ENCODE results near the gene DLGAP1. TPM values are rescaled to one million over a fixed set of nuclear protein-coding genes. Genes with fewer than 3 reads are reported as not detected.

The DLGAP1 gene
- total and polyA plus RNA-seq, 4 donors: 0.06 to 1.2 (median 0.17) TPM; not detected in 1

DNA sequence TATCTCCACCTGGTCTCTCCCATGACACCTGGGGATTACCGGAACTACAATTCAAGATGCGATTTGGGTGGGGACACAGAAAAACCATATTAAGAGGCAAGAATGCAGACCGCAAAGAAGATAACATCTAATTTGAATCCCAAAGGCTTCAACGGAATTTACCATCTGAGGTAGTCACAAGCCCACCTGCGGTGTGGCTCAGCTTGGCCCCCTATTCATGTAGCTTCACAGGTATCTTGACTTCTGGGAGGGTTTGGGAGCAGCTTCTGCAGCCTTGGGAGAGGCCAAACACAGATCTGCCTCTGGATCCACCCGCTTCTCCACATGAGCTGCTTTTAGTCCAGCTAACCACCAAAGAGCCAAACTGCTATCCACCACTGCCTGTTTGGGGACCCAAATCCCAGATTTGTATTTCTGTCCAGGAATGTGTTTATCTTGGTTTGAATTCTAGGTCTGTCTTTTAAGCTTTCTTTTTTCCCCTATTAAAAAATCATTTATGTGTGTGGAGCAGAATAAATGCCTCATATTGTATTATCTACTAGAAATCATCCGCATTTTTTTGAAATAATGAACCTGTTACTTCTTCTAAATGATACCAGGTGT, 247.6 kb downstream of the DLGAP1 start:
- H3K27ac ChIP-seq (ENCODE audit: low read depth in 1 of 2, low read length in 2 of 2): no peak overlapping the region
- DNase-seq (ENCODE audit: low spot score): no peak
- no peaks in the 10 kb centered on the region for H3K27me3 ChIP-seq (ENCODE audit: control insufficient read depth in 4 of 4, insufficient read depth in 4 of 4, low read length in 3 of 4)
- 86% methylated on average over 7 of the region's 7 CpGs for WGBS
- no peaks in the 10 kb centered on the region for H3K4me1 ChIP-seq (ENCODE audit: control insufficient read depth in 4 of 4, insufficient read depth in 4 of 4, low read length in 3 of 4)
- H3K9me3 ChIP-seq (ENCODE audit: control insufficient read depth in 4 of 4, low read length in 3 of 4): no peaks in the 10 kb centered on the region
- H3K9ac ChIP-seq (ENCODE audit: low read depth in 1 of 2, low read length in 2 of 2): no peak overlapping the region
- TF ChIP-seq NR2F2 (IDR thresholded peaks at IDR 0.05) (no peak), TAF1 (conservative IDR thresholded peaks at IDR 0.05) (no peak), YY1 (IDR thresholded peaks at IDR 0.05) (no peak), FOXA2 (IDR thresholded peaks at IDR 0.05) (no peak), GABPA (IDR thresholded peaks at IDR 0.05 in 1 of 2, conservative IDR thresholded peaks at IDR 0.05 in 1 of 2) (no peak), RAD21 (IDR thresholded peaks at IDR 0.05) (no peak), JUND (IDR thresholded peaks at IDR 0.05) (no peak), FOXA1 (IDR thresholded peaks at IDR 0.05) (no peak), SP1 (IDR thresholded peaks at IDR 0.05) (no peak), HNF4G (IDR thresholded peaks at IDR 0.05) (no peak), EGR1 (IDR thresholded peaks at IDR 0.05; ENCODE audit: low read depth in 2 of 2) (no peak)
- TF ChIP-seq, protein P1, sequence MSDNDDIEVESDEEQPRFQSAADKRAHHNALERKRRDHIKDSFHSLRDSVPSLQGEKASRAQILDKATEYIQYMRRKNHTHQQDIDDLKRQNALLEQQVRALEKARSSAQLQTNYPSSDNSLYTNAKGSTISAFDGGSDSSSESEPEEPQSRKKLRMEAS (IDR thresholded peaks at IDR 0.05): no peak
- TF ChIP-seq, protein P2, sequence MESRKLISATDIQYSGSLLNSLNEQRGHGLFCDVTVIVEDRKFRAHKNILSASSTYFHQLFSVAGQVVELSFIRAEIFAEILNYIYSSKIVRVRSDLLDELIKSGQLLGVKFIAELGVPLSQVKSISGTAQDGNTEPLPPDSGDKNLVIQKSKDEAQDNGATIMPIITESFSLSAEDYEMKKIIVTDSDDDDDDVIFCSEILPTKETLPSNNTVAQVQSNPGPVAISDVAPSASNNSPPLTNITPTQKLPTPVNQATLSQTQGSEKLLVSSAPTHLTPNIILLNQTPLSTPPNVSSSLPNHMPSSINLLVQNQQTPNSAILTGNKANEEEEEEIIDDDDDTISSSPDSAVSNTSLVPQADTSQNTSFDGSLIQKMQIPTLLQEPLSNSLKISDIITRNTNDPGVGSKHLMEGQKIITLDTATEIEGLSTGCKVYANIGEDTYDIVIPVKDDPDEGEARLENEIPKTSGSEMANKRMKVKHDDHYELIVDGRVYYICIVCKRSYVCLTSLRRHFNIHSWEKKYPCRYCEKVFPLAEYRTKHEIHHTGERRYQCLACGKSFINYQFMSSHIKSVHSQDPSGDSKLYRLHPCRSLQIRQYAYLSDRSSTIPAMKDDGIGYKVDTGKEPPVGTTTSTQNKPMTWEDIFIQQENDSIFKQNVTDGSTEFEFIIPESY (IDR thresholded peaks at IDR 0.05): no peak
- TF ChIP-seq, protein P3, sequence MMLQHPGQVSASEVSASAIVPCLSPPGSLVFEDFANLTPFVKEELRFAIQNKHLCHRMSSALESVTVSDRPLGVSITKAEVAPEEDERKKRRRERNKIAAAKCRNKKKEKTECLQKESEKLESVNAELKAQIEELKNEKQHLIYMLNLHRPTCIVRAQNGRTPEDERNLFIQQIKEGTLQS (IDR thresholded peaks at IDR 0.05): no peak
- TF ChIP-seq, protein P4, sequence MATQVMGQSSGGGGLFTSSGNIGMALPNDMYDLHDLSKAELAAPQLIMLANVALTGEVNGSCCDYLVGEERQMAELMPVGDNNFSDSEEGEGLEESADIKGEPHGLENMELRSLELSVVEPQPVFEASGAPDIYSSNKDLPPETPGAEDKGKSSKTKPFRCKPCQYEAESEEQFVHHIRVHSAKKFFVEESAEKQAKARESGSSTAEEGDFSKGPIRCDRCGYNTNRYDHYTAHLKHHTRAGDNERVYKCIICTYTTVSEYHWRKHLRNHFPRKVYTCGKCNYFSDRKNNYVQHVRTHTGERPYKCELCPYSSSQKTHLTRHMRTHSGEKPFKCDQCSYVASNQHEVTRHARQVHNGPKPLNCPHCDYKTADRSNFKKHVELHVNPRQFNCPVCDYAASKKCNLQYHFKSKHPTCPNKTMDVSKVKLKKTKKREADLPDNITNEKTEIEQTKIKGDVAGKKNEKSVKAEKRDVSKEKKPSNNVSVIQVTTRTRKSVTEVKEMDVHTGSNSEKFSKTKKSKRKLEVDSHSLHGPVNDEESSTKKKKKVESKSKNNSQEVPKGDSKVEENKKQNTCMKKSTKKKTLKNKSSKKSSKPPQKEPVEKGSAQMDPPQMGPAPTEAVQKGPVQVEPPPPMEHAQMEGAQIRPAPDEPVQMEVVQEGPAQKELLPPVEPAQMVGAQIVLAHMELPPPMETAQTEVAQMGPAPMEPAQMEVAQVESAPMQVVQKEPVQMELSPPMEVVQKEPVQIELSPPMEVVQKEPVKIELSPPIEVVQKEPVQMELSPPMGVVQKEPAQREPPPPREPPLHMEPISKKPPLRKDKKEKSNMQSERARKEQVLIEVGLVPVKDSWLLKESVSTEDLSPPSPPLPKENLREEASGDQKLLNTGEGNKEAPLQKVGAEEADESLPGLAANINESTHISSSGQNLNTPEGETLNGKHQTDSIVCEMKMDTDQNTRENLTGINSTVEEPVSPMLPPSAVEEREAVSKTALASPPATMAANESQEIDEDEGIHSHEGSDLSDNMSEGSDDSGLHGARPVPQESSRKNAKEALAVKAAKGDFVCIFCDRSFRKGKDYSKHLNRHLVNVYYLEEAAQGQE (IDR thresholded peaks at IDR 0.05): no peak
- no peaks in the 10 kb centered on the region for H3K36me3 ChIP-seq (ENCODE audit: control insufficient read depth in 4 of 4, insufficient read depth in 3 of 4, low read depth in 1 of 4, low read length in 3 of 4)
- H3K4me3 ChIP-seq (ENCODE audit: low read depth in 1 of 3, low read length in 3 of 3): no peak overlapping the region

DNA sequence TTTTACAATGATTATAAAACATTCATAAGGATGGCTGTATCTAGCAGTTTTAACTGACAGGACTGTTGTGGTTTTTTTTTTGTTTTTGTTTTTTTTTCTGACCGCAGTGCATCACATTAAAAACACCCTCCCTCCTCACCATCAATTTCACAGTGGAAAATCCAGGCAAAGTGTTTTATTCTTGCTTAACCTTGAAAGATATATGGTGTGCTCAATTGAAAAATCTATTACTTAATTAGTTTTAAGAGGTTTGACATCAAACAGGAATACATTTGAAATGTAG, 250.7 kb downstream of the DLGAP1 start:
- no peak overlapping the region for H3K27ac ChIP-seq (ENCODE audit: low read depth in 1 of 2, low read length in 2 of 2)
- TF ChIP-seq HNF4G (IDR thresholded peaks at IDR 0.05) (no peak), SP1 (IDR thresholded peaks at IDR 0.05) (no peak), GABPA (IDR thresholded peaks at IDR 0.05 in 1 of 2, conservative IDR thresholded peaks at IDR 0.05 in 1 of 2) (no peak), RXRA (IDR thresholded peaks at IDR 0.05) (no peak), FOXA1 (IDR thresholded peaks at IDR 0.05) (no peak), TAF1 (conservative IDR thresholded peaks at IDR 0.05) (no peak), FOXA2 (IDR thresholded peaks at IDR 0.05) (no peak), YY1 (IDR thresholded peaks at IDR 0.05) (no peak)
- TF ChIP-seq, protein P2 (IDR thresholded peaks at IDR 0.05): no peak
- TF ChIP-seq, protein P1 (IDR thresholded peaks at IDR 0.05): no peak
- TF ChIP-seq, protein P4 (IDR thresholded peaks at IDR 0.05): no peak
- no peaks in the 10 kb centered on the region for H3K4me1 ChIP-seq (ENCODE audit: control insufficient read depth in 4 of 4, insufficient read depth in 4 of 4, low read length in 3 of 4)
- no peaks in the 10 kb centered on the region for H3K27me3 ChIP-seq (ENCODE audit: control insufficient read depth in 4 of 4, insufficient read depth in 4 of 4, low read length in 3 of 4)
- H3K4me3 ChIP-seq (ENCODE audit: low read depth in 1 of 3, low read length in 3 of 3): no peak overlapping the region
- H3K9ac ChIP-seq (ENCODE audit: low read depth in 1 of 2, low read length in 2 of 2): no peak overlapping the region
- WGBS: 74% methylated on average over 1 of the region's 1 CpG
- DNase-seq (ENCODE audit: low spot score): no peak
- H3K9me3 ChIP-seq (ENCODE audit: control insufficient read depth in 4 of 4, low read length in 3 of 4): no peaks in the 10 kb centered on the region
- H3K36me3 ChIP-seq (ENCODE audit: control insufficient read depth in 4 of 4, insufficient read depth in 3 of 4, low read depth in 1 of 4, low read length in 3 of 4): no peaks in the 10 kb centered on the region

Measured in liver (tissue), 9 donors.